ENCODE measurements around the gene KRTAP10-4.

KRTAP10-4 gene

GRCh38 chr21:44616591-44616926 lies 43.0 kb downstream of the KRTAP10-4 start:
- Histone ChIP-seq H3K27ac (no peak overlapping the region), H3K4me3 (no peak overlapping the region), H3K27me3 (peaks cover 0 to 41% of the 10 kb centered on the region in 2 donors), H3K36me3 (no peaks in the 10 kb centered on the region), H3K4me1 (no peaks in the 10 kb centered on the region), H3K9me3 (peaks cover 0 to 10% (median 3%) of the 10 kb centered on the region in 3 donors)
- TF ChIP-seq CTCF (IDR thresholded peaks at IDR 0.05): no peak
- intact Hi-C loops (cut with DNase I; ENCODE audit: low total_unique reads): no loop called here
- DNase-seq: no peak

GRCh38 chr21:44617071-44617501 lies 43.6 kb downstream of the KRTAP10-4 start:
- Histone ChIP-seq H3K36me3 (no peaks in the 10 kb centered on the region), H3K27me3 (peaks cover 0 to 40% of the 10 kb centered on the region in 2 donors), H3K9me3 (peaks cover 0 to 5% (median 0%) of the 10 kb centered on the region in 3 donors), H3K4me3 (no peak overlapping the region), H3K4me1 (no peaks in the 10 kb centered on the region), H3K27ac (no peak overlapping the region)
- DNase-seq: no peak
- no peak for TF ChIP-seq CTCF (IDR thresholded peaks at IDR 0.05)
- intact Hi-C loops (cut with DNase I; ENCODE audit: low total_unique reads): no loop called here

- Histone ChIP-seq H3K36me3 (no peaks in the 10 kb centered on the region), H3K9me3 (peaks cover 0 to 13% (median 3%) of the 10 kb centered on the region in 3 donors), H3K4me3 (no peak overlapping the region), H3K4me1 (no peaks in the 10 kb centered on the region), H3K27me3 (peaks cover 0 to 27% of the 10 kb centered on the region in 2 donors), H3K27ac (no peak overlapping the region)
- peak in 1 of 2 donors; percentile 55 for DNase-seq
- intact Hi-C loops (cut with DNase I; ENCODE audit: low total_unique reads): no loop called here
- TF ChIP-seq CTCF (IDR thresholded peaks at IDR 0.05): no peak
These were observed 45.0 kb downstream of the KRTAP10-4 start for GRCh38 chr21:44618504-44618903.

GRCh38 chr21:44618909-44619308 lies 45.4 kb downstream of the KRTAP10-4 start:
- Histone ChIP-seq H3K4me1 (no peaks in the 10 kb centered on the region), H3K9me3 (peaks cover 0 to 14% (median 3%) of the 10 kb centered on the region in 3 donors), H3K27me3 (peaks cover 0 to 23% of the 10 kb centered on the region in 2 donors), H3K27ac (no peak overlapping the region), H3K4me3 (no peak overlapping the region), H3K36me3 (no peaks in the 10 kb centered on the region)
- TF ChIP-seq CTCF (IDR thresholded peaks at IDR 0.05): no peak
- intact Hi-C loops (cut with DNase I; ENCODE audit: low total_unique reads): no loop called here
- no peak for DNase-seq

GRCh38 chr21:44619886-44620285 lies 46.4 kb downstream of the KRTAP10-4 start:
- intact Hi-C loops (cut with DNase I; ENCODE audit: low total_unique reads): no loop called here
- TF ChIP-seq CTCF (IDR thresholded peaks at IDR 0.05): no peak
- no peak overlapping the region for H3K27ac ChIP-seq
- peaks cover 0 to 13% of the 10 kb centered on the region in 2 donors for H3K27me3 ChIP-seq
- H3K9me3 ChIP-seq: peaks cover 0 to 23% (median 3%) of the 10 kb centered on the region in 3 donors
- H3K4me1 ChIP-seq: no peaks in the 10 kb centered on the region
- no peak for DNase-seq
- H3K4me3 ChIP-seq: no peak overlapping the region
- no peaks in the 10 kb centered on the region for H3K36me3 ChIP-seq

GRCh38 chr21:44623575-44623974 lies 50.0 kb downstream of the KRTAP10-4 start:
- Histone ChIP-seq H3K4me1 (no peaks in the 10 kb centered on the region), H3K4me3 (no peak overlapping the region), H3K9me3 (peaks cover 0 to 23% (median 3%) of the 10 kb centered on the region in 3 donors), H3K27me3 (peaks cover 0 to 21% of the 10 kb centered on the region in 2 donors), H3K36me3 (no peaks in the 10 kb centered on the region), H3K27ac (no peak overlapping the region)
- intact Hi-C loops (cut with DNase I; ENCODE audit: low total_unique reads): no loop called here
- no peak for TF ChIP-seq CTCF (IDR thresholded peaks at IDR 0.05)
- DNase-seq: no peak

Data from tibial artery (tissue), 4 donors.